Measurements from ENCODE around the gene XRCC2. TPM values are rescaled to one million over a fixed set of nuclear protein-coding genes. Genes with fewer than 3 reads are reported as not detected.
"Not testable (repeated sequence)": the region's sequence is repeated elsewhere in the genome, so short reads cannot be mapped to it uniquely, and the experiment has no call there.

XRCC2 gene
- total RNA-seq, 1 experiment from 2014 or later: 12.3 TPM

DNA sequence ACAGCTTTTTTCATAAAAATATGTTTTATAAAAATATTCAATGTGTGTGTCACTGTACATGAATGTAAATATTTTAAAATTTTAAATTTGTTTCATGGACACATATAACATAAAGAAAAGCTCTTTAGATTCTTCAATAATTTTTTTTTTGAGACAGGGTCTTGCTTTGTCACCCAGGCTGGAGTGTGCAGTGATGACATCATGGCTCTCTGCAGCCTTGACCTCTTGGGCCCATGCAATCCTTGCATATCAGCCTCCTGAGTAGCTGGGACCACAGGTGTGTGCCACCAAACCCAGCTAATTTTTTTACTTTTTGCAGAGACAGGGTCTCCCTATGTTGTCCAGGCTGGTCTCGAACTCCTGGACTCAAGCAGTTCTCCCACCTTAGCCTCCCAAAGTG, 9.9 kb downstream of the XRCC2 start:
- no peak for DNase-seq (ENCODE audit: extremely low read depth, low read depth)

GRCh38 chr7:152664636-152665035, 11.3 kb downstream of the XRCC2 start:
- DNase-seq (ENCODE audit: extremely low read depth, low read depth): no peak

DNA sequence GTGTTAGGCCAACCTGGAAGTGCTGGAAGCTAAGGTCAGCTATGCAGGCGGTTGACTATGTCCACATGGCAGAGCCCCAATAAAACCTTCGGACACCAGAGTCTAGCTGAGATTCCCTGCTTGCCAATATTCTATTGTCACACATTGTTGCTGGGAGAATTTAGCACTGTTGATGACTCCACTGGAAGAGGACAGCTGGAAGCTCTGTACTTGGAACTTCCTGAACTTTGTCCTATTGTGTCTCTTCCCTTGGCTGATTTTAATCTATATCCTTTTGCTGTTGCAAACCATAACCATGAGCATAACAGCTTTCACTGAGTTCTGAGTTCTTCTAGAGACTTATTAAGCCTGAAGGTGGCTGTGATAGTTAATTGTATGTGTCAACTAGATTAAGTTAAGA, 12.0 kb downstream of the XRCC2 start:
- DNase-seq (ENCODE audit: extremely low read depth, low read depth): no peak

- no peak for DNase-seq (ENCODE audit: extremely low read depth, low read depth)
Observed at GRCh38 chr7:152663148-152663740, 12.7 kb downstream of the XRCC2 start.

DNA sequence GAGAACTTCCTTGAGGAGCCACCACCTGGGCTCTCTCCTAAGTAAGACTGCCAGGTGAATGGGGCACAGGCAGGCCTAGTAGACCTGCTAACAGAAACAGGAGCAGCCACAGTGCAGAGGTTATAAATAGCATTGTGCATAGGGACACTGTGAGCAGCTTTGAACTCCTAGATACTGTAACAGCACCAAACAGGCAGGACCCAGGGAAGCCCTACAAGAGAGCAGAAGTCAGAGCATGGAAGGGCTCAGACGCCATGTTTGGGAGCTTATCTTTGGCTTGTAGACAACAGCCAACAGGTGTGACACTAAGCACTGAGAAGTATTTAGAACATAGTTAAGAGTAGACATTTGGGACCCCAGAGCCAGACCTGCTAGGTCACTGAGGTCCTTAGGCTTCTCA, 14.5 kb downstream of the XRCC2 start:
- DNase-seq (ENCODE audit: extremely low read depth, low read depth): no peak

DNA sequence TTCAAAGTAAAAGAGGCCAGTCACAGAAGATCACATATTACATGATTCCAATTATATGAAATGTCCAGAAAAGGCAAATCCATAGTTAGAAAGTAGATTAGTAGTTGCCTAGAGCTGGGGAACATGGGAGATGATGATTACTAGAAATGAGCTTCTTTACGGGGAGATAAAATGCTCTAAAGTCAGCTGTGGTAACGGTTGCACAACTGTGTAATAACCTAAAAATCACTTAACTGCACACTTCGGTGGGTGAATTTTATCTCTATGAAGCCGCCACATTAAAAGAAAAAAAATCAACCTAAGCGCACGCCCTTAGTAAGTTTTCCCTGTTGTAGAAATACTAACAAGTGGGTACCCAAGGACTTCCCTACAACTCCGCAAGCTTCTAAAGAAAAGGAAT, 15.9 kb downstream of the XRCC2 start:
- DNase-seq (ENCODE audit: extremely low read depth, low read depth): no peak

DNA sequence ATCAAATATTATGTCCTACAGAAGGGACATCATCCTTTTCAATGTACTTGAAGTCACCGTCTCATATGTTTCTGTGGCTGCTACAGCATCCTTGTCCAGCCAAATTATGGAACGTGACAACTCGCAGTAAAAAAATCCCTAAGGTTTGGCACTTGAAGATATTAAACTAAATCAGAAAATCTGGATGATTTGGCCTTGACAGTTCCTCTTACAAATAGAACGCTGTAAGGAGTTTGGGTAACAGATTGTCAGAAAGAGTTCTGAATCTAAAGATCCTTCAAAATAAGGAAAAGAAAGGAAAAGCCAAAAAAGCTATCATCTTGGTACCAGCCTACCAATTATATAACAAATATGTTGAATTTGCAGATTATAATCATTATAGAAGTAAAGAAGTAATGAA, 21.0 kb downstream of the XRCC2 start:
- no peak for DNase-seq (ENCODE audit: extremely low read depth, low read depth)

DNA sequence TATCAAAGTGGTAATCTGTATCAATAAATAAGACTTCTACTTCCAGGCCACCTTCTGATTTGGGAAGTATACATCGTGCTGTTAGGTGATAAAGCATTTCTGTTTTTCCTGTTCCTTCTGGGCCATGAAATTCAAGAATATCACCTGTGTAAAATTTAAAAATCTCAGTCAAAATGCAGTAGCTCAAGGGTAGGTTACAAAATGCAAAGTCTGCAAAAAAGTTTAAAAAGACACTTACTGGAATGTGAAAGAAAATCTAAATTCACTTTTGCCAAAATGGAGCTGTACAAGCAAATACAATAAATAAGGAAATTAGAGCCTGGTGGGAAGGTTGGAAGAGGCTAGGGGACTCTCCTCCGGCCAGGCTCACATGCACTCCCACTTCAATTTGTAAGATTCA, 26.7 kb downstream of the XRCC2 start:
- no peak for DNase-seq (ENCODE audit: extremely low read depth, low read depth)

GRCh38 chr7:152647009-152647408, 28.9 kb downstream of the XRCC2 start:
- DNase-seq (ENCODE audit: extremely low read depth, low read depth): no peak

- DNase-seq (ENCODE audit: extremely low read depth, low read depth): not testable (repeated sequence)
Observed at GRCh38 chr7:152646579-152646978, 29.4 kb downstream of the XRCC2 start.

DNA sequence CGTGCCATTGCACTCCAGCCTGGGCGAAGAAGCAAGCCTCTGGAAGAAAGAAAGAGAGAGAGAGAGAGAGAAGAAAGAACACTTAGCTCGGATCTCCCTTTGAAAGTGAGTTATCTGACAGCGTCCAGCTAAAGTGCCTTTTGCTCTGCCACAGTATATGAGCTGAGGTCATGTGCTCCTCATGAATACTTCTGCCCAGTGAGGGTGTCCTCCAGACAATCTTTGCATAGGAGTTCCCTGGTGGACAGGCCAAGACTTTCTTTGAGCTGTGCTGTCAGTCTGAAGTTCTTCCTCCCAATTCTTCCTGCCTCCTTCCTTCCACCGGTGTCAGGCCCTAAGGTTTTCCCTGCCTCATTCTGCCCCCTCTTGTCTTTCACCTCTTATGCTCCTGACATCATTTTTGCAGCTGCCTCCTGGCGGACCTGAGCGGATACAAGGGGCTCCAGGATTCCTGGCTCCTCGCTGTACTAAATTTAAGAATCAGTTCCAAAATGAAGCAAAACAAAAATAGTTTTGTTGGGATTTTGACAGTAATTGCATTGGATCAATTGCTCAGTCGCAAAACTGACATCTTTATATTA, 31.9 kb downstream of the XRCC2 start:
- DNase-seq (ENCODE audit: extremely low read depth, low read depth): no peak

DNA sequence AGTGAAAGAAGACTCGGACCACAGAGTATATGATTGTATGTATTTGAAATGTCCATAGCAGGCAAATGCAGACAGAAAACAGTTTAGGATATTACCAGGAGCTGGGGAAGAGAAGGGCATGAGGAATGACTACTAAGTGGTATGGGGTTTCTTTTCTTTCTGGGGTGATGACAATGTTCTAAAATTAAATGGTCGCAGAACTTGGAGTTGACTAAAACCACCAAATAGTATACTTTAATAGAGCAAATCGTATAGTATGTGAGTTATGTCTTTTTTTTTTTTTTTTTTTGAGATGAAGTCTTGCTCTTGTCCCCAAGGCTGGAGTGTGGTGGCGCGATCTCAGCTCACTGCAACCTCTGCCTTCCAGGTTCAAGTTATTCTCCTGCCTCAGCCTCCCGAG, 34.6 kb downstream of the XRCC2 start:
- no peak for DNase-seq (ENCODE audit: extremely low read depth, low read depth)

DNA sequence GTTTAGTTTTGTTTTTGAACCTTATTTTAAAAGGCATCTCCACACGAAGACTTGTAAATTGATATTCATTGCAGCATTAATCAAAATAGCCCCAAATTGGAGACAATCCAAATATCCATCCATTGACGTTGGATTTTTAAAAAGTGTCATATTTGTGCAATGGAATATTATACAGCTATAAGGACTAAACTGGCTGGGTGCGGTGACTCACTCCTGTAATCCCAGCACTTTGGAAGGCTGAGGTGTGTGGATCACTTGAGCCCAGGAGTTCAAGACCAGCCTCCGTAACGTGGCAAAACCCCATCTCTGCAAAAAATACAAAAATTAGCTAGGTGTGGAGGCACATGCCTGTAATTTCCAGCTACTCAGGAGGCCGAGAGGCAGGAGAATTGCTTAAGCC, 35.1 kb downstream of the XRCC2 start:
- no peak for DNase-seq (ENCODE audit: extremely low read depth, low read depth)

DNA sequence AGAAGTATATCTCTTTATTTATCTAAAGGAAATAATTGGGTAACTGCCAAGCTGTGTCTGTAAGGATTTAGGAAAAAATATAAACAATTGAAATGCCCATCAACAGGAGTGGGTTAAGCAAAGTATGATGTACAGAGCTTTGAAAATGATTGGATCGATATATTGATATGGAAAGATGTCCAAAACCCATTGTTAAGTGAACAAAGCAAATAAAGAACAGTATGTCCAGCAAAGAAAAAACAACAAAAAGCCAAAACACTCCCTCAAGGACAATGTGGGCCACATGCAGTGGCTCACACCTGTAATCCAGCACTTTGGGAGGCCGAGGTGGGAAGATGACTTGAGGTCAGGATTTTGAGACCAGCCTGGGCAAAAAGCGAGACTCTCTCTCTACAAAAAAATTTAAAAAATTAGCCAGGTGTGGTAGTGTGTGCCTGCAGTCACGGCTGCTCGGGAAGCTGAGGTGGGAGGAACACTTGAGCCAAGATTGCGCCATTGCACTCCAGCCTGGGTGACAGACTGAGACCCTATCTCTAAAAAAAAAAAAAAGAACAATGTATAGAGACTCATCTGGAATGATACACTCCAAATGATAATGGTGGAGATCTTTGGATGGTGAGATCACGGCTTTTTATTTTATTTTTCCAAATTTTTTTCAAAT, 37.9 kb downstream of the XRCC2 start:
- no peak for DNase-seq (ENCODE audit: extremely low read depth, low read depth)

DNA sequence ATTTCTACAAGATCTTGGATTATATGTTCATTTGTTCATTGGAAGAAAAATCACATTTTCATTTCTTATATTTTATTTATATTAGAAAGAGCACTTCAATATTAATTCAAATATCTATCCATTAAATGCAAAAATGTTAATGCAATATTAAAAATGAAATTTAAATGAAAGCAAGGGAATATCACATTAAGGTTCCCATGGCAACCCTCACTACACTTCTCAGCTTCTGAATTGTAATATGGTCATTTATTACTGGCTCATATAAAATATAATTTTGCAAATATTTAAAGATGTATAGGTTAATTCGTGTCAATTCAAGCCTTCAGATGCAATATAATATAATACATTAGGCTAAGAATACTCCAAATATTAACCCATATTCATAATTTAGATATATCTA, 38.8 kb downstream of the XRCC2 start:
- no peak for DNase-seq (ENCODE audit: extremely low read depth, low read depth)

DNA sequence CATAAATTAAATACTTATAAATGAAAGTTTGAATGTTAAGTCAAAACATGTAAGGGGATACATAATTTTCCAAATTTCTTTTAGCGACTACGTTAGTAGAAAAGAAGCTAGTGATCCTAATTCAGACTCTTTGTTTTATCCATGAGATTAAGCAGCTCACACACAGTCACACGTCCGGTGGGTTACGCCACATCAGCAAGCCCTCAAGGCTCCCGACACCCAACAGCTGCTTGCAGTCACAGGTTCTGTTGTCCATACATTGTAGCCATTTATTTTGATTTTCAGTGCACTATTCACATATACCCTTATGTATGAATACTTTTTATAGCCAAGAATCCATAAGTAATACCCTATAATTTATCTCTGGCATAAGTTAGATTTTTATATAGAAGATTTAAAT, 39.5 kb downstream of the XRCC2 start:
- no peak for DNase-seq (ENCODE audit: extremely low read depth, low read depth)

GRCh38 chr7:152633504-152633903, 42.4 kb downstream of the XRCC2 start:
- DNase-seq (ENCODE audit: extremely low read depth, low read depth): no peak

DNA sequence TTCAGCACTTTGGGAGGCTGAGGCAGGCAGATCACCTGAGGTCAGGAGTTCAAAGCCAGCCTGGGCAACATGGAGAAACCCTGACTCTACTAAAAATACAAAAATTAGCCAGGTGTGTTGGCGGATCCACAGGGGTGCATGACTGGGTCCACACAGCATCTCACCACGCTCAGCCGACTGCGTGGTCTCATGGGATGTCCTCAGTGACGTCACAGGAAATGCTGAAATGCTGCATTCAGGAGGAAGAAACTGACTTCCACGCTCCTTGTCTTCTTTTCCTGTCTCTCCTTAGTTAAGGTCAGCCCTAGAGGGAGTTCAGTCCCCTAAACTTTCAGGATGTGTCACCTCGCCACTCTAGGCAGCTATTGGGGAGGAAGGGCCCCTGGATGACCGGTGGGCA, 42.9 kb downstream of the XRCC2 start:
- DNase-seq (ENCODE audit: extremely low read depth, low read depth): no peak

GRCh38 chr7:152628772-152629171, 47.2 kb downstream of the XRCC2 start:
- DNase-seq (ENCODE audit: extremely low read depth, low read depth): not testable (repeated sequence)

GRCh38 chr7:152624228-152624627, 51.7 kb downstream of the XRCC2 start:
- DNase-seq (ENCODE audit: extremely low read depth, low read depth): no peak

DNA sequence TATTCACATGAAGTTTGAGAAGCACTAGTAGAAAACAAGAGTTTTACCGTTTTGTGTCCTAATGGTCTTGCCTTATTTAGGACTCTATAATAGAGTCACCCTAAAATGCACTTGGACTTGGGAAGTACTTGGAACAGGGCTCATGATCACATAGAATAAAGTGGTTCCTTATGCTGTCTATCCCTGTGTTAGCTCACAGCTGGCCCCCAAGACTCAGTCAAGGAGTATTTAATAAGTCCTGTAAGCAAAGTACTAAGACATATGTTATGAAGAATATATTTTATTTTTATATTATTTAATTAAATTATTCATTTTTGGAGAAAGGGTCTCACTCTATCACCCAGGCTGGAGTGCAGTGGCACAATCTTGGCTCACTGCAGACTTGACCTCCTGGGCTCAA, 54.5 kb downstream of the XRCC2 start:
- DNase-seq (ENCODE audit: extremely low read depth, low read depth): no peak

DNA sequence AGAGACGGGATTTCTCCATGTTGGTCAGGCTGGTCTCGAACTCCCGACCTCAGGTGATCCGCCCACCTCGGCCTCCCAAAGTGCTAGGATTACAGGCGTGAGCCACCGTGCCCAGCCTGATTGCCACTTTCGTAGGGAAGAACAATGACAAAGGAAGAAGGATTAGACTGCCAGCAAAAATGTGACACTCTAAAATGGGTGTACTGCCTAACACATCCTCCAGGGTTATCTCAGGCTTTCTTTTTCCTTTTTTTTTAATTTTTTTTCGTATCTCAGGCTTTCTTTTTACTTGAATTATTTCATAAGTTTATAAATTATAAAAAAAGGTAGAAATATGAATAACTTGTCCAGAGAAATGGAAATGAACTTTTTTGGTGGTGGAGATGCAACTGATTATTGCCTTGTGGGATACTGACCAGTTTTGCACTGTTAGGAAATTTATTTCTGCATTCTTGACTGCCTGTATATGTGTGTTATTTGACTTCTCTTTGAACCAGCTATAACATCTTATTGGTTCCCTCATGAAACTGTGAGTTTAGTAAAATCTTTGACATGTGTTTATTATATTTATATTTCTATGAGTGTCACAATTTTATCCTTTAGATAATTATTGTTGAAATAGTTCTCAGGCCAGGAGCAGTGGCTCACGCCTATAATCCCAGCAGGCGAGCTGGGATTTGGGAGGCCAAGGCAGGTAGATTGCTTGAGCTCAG, 56.8 kb downstream of the XRCC2 start:
- no peak for DNase-seq (ENCODE audit: extremely low read depth, low read depth)
